KMS-11 (cell line): Measurements from ENCODE around the gene NLK.
"Not testable (repeated sequence)": the region's sequence is repeated elsewhere in the genome, so short reads cannot be mapped to it uniquely, and the experiment has no call there.

ENCODE experiments used
- H2AFZ ChIP-seq: fragments of 200-600 bp; sonication (generic); 2 replicates; pipeline ENCODE4 v1.6.1; 2016; ENCODE audit warnings: antibody characterized with exemption, mixed run types, low read depth
- H3K27ac ChIP-seq: fragments of 200-600 bp; sonication (generic); 2 replicates; pipeline ENCODE4 v1.6.1; 2016; ENCODE audit warnings: mild to moderate bottlenecking, mixed run types
- H3K27me3 ChIP-seq: fragments of 200-600 bp; sonication (generic); 2 replicates; pipeline ENCODE4 v1.6.1; 2017; ENCODE audit warnings: mild to moderate bottlenecking, low read depth, mixed run types, moderate library complexity; ENCODE audit not compliant: insufficient read depth
- H3K36me3 ChIP-seq: fragments of 200-600 bp; sonication (generic); 2 replicates; pipeline ENCODE4 v1.6.1; 2017; ENCODE audit warnings: mild to moderate bottlenecking, mixed run types; ENCODE audit not compliant: insufficient read depth
- H3K4me1 ChIP-seq: fragments of 200-600 bp; sonication (generic); 2 replicates; pipeline ENCODE4 v1.6.1; 2016; ENCODE audit warnings: mild to moderate bottlenecking, low read depth, mixed run types; ENCODE audit not compliant: poor library complexity, severe bottlenecking
- H3K4me2 ChIP-seq: fragments of 200-600 bp; sonication (generic); 2 replicates; pipeline ENCODE4 v1.7.0; 2016; ENCODE audit warnings: mild to moderate bottlenecking, mixed run types
- H3K4me3 ChIP-seq: fragments of 200-600 bp; sonication (generic); IDR thresholded peaks from 2 replicates; pipeline ENCODE4 v1.6.1; 2017; ENCODE audit warnings: low read depth, low read length, mixed read lengths; ENCODE audit not compliant: insufficient read depth
- H3K79me2 ChIP-seq: fragments of 200-600 bp; sonication (generic); 2 replicates; pipeline ENCODE4 v1.6.1; 2016; ENCODE audit warnings: low read depth, mixed run types; ENCODE audit not compliant: insufficient read depth
- H3K9ac ChIP-seq: fragments of 200-600 bp; sonication (generic); 2 replicates; pipeline ENCODE4 v1.6.1; 2016; ENCODE audit warnings: mild to moderate bottlenecking, mixed run types
- H4K20me1 ChIP-seq: fragments of 200-600 bp; sonication (generic); 2 replicates; pipeline ENCODE4 v1.6.1; 2016; ENCODE audit warnings: mild to moderate bottlenecking, mixed run types; ENCODE audit not compliant: insufficient read depth
- TF ChIP-seq, protein P1 (sequence below): fragments of 200-600 bp; sonication (generic); conservative IDR thresholded peaks from 2 replicates; pipeline ENCODE4 v1.6.1; 2017; ENCODE audit warnings: low read depth, mild to moderate bottlenecking, antibody characterized with exemption, low read length, moderate library complexity, mixed read lengths

The NLK gene

GRCh38 chr17:28211811-28212210 lies 169.3 kb downstream of the NLK start:
- Histone ChIP-seq H3K27ac (no peak overlapping the region), H3K79me2 (no peaks in the 10 kb centered on the region), H3K4me3 (no peak overlapping the region), H2AFZ (no peak overlapping the region), H3K36me3 (no peaks in the 10 kb centered on the region), H3K9ac (no peak overlapping the region), H4K20me1 (no peaks in the 10 kb centered on the region), H3K4me2 (no peak overlapping the region), H3K4me1 (no peaks in the 10 kb centered on the region), H3K27me3 (no peaks in the 10 kb centered on the region)
- TF ChIP-seq, protein P1, sequence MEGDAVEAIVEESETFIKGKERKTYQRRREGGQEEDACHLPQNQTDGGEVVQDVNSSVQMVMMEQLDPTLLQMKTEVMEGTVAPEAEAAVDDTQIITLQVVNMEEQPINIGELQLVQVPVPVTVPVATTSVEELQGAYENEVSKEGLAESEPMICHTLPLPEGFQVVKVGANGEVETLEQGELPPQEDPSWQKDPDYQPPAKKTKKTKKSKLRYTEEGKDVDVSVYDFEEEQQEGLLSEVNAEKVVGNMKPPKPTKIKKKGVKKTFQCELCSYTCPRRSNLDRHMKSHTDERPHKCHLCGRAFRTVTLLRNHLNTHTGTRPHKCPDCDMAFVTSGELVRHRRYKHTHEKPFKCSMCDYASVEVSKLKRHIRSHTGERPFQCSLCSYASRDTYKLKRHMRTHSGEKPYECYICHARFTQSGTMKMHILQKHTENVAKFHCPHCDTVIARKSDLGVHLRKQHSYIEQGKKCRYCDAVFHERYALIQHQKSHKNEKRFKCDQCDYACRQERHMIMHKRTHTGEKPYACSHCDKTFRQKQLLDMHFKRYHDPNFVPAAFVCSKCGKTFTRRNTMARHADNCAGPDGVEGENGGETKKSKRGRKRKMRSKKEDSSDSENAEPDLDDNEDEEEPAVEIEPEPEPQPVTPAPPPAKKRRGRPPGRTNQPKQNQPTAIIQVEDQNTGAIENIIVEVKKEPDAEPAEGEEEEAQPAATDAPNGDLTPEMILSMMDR, result no peak

GRCh38 chr17:28213578-28213977 lies 171.1 kb downstream of the NLK start:
- not testable (repeated sequence) for H3K4me3 ChIP-seq, H3K9ac ChIP-seq, H3K27me3 ChIP-seq, H4K20me1 ChIP-seq, H3K4me1 ChIP-seq, H3K79me2 ChIP-seq, H3K36me3 ChIP-seq, H3K4me2 ChIP-seq, H2AFZ ChIP-seq, H3K27ac ChIP-seq

DNA sequence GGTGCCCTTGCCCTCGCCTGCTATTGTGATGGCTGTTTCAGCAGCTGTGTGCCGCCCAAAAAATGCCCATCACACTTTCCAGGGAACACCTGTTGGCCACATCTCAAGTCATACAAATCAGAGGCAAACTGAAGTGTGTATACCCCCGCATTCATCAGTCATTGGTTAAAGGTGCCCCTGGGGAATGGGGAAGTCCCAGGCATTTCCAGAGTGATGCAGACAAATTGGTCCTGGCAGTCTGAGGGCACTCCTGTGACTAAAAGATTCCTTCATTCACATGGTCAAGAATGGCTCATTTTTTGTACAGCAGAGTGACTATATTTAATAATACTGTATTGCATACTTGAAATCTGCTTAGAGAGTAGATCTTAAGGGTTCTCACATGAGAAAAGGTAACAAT lies 173.6 kb downstream of the NLK start:
- Histone ChIP-seq H3K27me3 (no peaks in the 10 kb centered on the region), H3K4me3 (no peak overlapping the region), H3K9ac (no peak overlapping the region), H3K4me1 (no peaks in the 10 kb centered on the region), H4K20me1 (no peaks in the 10 kb centered on the region), H2AFZ (no peak overlapping the region), H3K36me3 (no peaks in the 10 kb centered on the region), H3K27ac (no peak overlapping the region), H3K79me2 (no peaks in the 10 kb centered on the region), H3K4me2 (no peak overlapping the region)
- TF ChIP-seq, protein P1, result no peak

- Histone ChIP-seq H3K79me2 (no peaks in the 10 kb centered on the region), H2AFZ (no peak overlapping the region), H3K9ac (no peak overlapping the region), H3K27ac (no peak overlapping the region), H3K4me2 (no peak overlapping the region), H3K36me3 (no peaks in the 10 kb centered on the region), H3K4me1 (no peaks in the 10 kb centered on the region), H3K4me3 (no peak overlapping the region), H4K20me1 (no peaks in the 10 kb centered on the region), H3K27me3 (no peaks in the 10 kb centered on the region)
- TF ChIP-seq, protein P1, result no peak
Observed at GRCh38 chr17:28216528-28216927, 174.1 kb downstream of the NLK start.

GRCh38 chr17:28219771-28220170 lies 177.3 kb downstream of the NLK start:
- H3K9ac ChIP-seq, result no peak overlapping the region
- TF ChIP-seq, protein P1, result no peak
- H3K4me3 ChIP-seq, result no peak overlapping the region
- no peaks in the 10 kb centered on the region for H4K20me1 ChIP-seq
- no peaks in the 10 kb centered on the region for H3K79me2 ChIP-seq
- H3K36me3 ChIP-seq, result no peaks in the 10 kb centered on the region
- no peaks in the 10 kb centered on the region for H3K27me3 ChIP-seq
- H3K4me1 ChIP-seq, result no peaks in the 10 kb centered on the region
- H3K4me2 ChIP-seq, result no peak overlapping the region
- no peak overlapping the region for H2AFZ ChIP-seq
- H3K27ac ChIP-seq, result no peak overlapping the region
